ENCODE measurements around the gene DMBT1.
"Not testable (repeated sequence)": the region's sequence is repeated elsewhere in the genome, so short reads cannot be mapped to it uniquely, and the experiment has no call there.

DNA sequence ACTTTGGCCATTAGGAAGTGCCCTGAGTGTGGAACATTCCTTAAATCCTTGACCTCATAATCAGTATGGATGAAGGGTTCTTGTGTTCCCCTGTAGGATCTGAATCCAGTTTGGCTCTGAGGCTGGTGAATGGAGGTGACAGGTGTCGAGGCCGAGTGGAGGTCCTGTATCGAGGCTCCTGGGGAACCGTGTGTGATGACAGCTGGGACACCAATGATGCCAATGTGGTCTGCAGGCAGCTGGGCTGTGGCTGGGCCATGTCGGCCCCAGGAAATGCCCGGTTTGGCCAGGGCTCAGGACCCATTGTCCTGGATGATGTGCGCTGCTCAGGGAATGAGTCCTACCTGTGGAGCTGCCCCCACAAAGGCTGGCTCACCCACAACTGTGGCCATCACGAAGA, 60.4 kb downstream of the DMBT1 start:
- TF ChIP-seq CTCF, POLR2A (IDR thresholded peaks at IDR 0.05): not testable (repeated sequence)
